Activated CD8-positive, alpha-beta T cell treated with anti-CD3 and anti-CD28 coated beads for 36 hours (primary cell): ENCODE data around the gene TMPRSS9. TPM values are rescaled to one million over a fixed set of nuclear protein-coding genes. Genes with fewer than 3 reads are reported as not detected.

ENCODE experiments used
- ATAC-seq: fragments of 200-7000 bp; cut with Tn5 transposase; one replicate; pipeline ENCODE4 v1.10.0; 2021; ENCODE audit warnings: mild to moderate bottlenecking, moderate library complexity
- CTCF ChIA-PET: fragments of 350-600 bp; sonication (Branson Sonifier 250); formaldehyde crosslinking; loops from one replicate; lab custom pipeline; 2021; ENCODE audit warnings: antibody characterized with exemption; lab: Charles Lee
- POLR2A ChIA-PET: fragments of 350-600 bp; sonication (Branson Sonifier 250); formaldehyde crosslinking; loops from one replicate; lab custom pipeline; 2021; ENCODE audit warnings: antibody characterized with exemption; lab: Charles Lee
- DNase-seq: peaks from one replicate; pipeline ENCODE4 v3.0.0-alpha.2; 2020
- H3K27ac Mint-ChIP-seq: one replicate; pipeline ENCODE4 v1.8.0; 2021; ENCODE audit warnings: mild to moderate bottlenecking, mixed read lengths
- H3K27me3 Mint-ChIP-seq: one replicate; pipeline ENCODE4 v1.8.0; 2021; ENCODE audit warnings: mixed read lengths
- H3K36me3 Mint-ChIP-seq: one replicate; pipeline ENCODE4 v1.8.0; 2021; ENCODE audit warnings: low read depth, mixed read lengths
- H3K4me1 Mint-ChIP-seq: one replicate; pipeline ENCODE4 v1.8.0; 2021; ENCODE audit warnings: low read depth, mixed read lengths
- H3K4me3 Mint-ChIP-seq: one replicate; pipeline ENCODE4 v1.8.0; 2021; ENCODE audit warnings: mild to moderate bottlenecking, moderate library complexity, mixed read lengths
- H3K9me3 Mint-ChIP-seq: one replicate; pipeline ENCODE4 v1.8.0; 2021; ENCODE audit warnings: mixed read lengths
- CTCF ChIP-seq: fragments of 200-600 bp; IDR thresholded peaks from one replicate; pipeline ENCODE4 v1.8.0; 2022; ENCODE audit warnings: antibody characterized with exemption, mild to moderate bottlenecking
- intact Hi-C: fragments of 100-400 bp; cut with micrococcal nuclease; formaldehyde crosslinking; loops from one replicate; pipeline ENCODE4 v1.10.0; 2022
- total RNA-seq, 2 experiments: library from RNA; stranded (reverse); gene quantifications; one replicate each; pipeline ENCODE4 v1.2.3, GENCODE V29; 2021

The TMPRSS9 gene
- total RNA-seq, 2 experiments from 2014 or later: not detected

DNA sequence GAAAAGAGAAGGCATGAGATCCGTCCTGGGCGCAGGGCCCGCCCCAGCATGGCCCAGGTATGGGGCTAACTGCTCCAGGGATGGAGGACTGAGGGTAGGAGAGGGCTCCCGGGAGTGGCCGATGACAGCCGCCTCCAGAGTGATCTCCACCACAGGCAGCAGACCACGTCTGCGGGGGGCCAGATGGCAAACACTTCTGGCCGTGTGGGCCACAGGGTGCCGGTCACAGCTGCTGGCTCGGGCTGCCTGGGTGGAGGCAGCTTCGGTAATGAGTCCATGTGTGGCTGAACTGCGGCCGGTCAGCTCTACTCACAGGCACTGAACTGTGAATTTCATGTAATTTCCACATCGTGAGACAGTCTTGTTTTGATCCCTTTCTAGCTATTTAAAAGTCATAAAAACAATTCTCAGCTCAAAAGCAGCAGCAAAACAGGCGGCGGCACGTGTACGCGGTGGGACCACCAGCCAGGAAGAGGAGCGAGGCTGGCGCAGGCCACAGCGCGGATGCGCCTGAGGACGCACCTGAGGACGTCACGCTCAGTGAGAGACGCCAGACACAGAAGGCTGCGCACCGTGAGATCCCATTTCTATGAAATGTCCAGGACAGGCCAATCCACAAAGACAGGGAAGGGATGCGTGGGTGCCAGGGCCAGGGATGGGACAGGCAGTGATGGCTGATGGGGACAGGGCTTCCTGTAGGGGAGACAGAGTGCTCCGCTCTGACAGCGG, 35.7 kb upstream of the TMPRSS9 start:
- ATAC-seq (no peak), DNase-seq (no peak)
- no peak for TF ChIP-seq CTCF
- intact Hi-C loops: no loop called here
- Mint-ChIP-seq H3K36me3 (peaks cover 39% of the 10 kb centered on the region), H3K4me1 (peaks cover 36% of the 10 kb centered on the region), H3K27ac (no peak overlapping the region), H3K4me3 (no peak overlapping the region), H3K27me3 (no peaks in the 10 kb centered on the region), H3K9me3 (no peaks in the 10 kb centered on the region)
- CTCF ChIA-PET: interaction anchor here (1.0 kb wide), 1 partner anchor 29 kb away, joined by 3 read pairs; no protein-coding TSS in a partner anchor
- POLR2A ChIA-PET: interaction anchor here (0.6 to 4.1 kb wide), 4 partner anchors 8 to 24 kb away, joined by 3 to 32 read pairs (median 4); no protein-coding TSS in a partner anchor

- POLR2A ChIA-PET: interaction anchor here (0.6 to 4.1 kb wide), 2 partner anchors 9 to 90 kb away, joined by 3 to 32 read pairs; partner anchors contain the start of gene PLEKHJ1
Measured at GRCh38 chr19:2325281-2326046, 34.6 kb upstream of the TMPRSS9 start.

GRCh38 chr19:2326699-2327360, 33.2 kb upstream of the TMPRSS9 start:
- Mint-ChIP-seq H3K4me1 (peaks cover 58% of the 10 kb centered on the region), H3K27ac (peak overlapping the region; percentile 98), H3K4me3 (peak overlapping the region; percentile 95), H3K9me3 (no peaks in the 10 kb centered on the region), H3K36me3 (peaks cover 41% of the 10 kb centered on the region), H3K27me3 (no peaks in the 10 kb centered on the region)
- TF ChIP-seq CTCF: no peak
- intact Hi-C loops: no loop called here
- DNase-seq (no peak), ATAC-seq (no peak)
- ChIA-PET POLR2A (interaction anchor here (1.0 to 4.1 kb wide), 6 partner anchors 10 to 295 kb away, joined by 3 to 32 read pairs (median 4); partner anchors contain the start of gene GADD45B), CTCF (interaction anchor here (0.7 to 2.3 kb wide), 4 partner anchors 10 to 91 kb away, joined by 3 to 5 read pairs (median 4); partner anchors contain the start of gene PLEKHJ1)

More at GRCh38 chr19:2325281-2326046, 34.6 kb upstream of the TMPRSS9 start:
- TF ChIP-seq CTCF: no peak
- peaks cover 45% of the 10 kb centered on the region for H3K4me1 Mint-ChIP-seq
- intact Hi-C loops: no loop called here
- no peak overlapping the region for H3K27ac Mint-ChIP-seq
- ATAC-seq (no peak), DNase-seq (no peak)
- H3K36me3 Mint-ChIP-seq: peaks cover 41% of the 10 kb centered on the region
- no peaks in the 10 kb centered on the region for H3K9me3 Mint-ChIP-seq
- H3K4me3 Mint-ChIP-seq: peak overlapping the region; percentile 95
- H3K27me3 Mint-ChIP-seq: no peaks in the 10 kb centered on the region
- CTCF ChIA-PET: interaction anchor here (0.6 to 2.3 kb wide), 3 partner anchors 30 to 69 kb away, joined by 3 to 5 read pairs (median 3); no protein-coding TSS in a partner anchor

DNA sequence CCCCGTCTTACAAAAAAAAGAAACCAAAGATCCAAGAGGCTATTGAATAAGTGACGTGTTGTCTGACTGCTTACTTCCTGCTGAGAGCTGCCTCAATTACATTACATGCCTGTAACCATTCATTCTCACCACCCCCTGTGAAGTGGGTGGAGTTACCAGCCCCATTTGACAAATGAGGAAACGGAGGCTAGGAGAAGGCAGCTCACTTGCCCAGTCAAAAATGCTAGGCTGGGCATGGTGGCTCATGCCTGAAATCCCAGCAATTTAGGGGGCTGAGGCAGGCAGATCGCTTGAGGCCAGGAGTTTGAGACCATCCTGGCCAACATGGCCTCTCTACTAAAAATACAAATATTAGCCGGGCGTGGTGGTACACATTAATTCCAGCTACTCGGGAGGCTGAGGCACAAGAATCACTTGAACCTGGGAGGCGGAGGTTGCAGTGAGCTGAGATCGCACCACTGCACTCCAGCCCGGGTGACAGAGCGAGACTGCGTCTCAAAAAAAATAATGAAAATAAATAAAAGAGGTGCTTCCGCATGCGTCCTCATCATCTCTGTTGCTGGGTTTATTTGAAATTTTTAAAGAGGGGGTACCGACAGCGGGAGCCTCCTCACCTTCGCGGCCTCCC, 32.2 kb upstream of the TMPRSS9 start:
- no peak for TF ChIP-seq CTCF
- Mint-ChIP-seq H3K4me3 (peak overlapping the region; percentile 95), H3K27me3 (no peaks in the 10 kb centered on the region), H3K9me3 (no peaks in the 10 kb centered on the region), H3K4me1 (peaks cover 67% of the 10 kb centered on the region), H3K36me3 (peaks cover 41% of the 10 kb centered on the region), H3K27ac (peak overlapping the region; percentile 98)
- peak; percentile 82 for DNase-seq
- peak; percentile 76 for ATAC-seq
- CTCF ChIA-PET: interaction anchor here (0.8 to 2.3 kb wide), 6 partner anchors 11 to 286 kb away, joined by 3 to 6 read pairs (median 4); partner anchors contain the start of gene PLEKHJ1
- intact Hi-C loops: no loop called here
- POLR2A ChIA-PET: interaction anchor here (0.6 to 4.1 kb wide), 7 partner anchors 11 to 511 kb away, joined by 3 to 32 read pairs (median 4); partner anchors contain the start of gene GADD45B
